Prostate gland (tissue), 2 donors: ENCODE data around the gene CCT3.

Source experiments
- POLR2A ChIP-seq: fragments of 450-650 bp; IDR thresholded peaks from one replicate; pipeline ENCODE4 v1.6.1; 2016; ENCODE audit warnings: antibody characterized with exemption, mild to moderate bottlenecking
- TF ChIP-seq, protein P1 (sequence below), 4 experiments: fragments of 200-600 bp in 2 of 4; fragments of 450-650 bp in 2 of 4; sonication (generic) in 2 of 4; IDR thresholded peaks; 1 replicate in 3 of 4; 2 replicates in 1 of 4; pipeline ENCODE4 v1.5.1; 2016 to 2019; ENCODE audit warnings: antibody characterized with exemption in 4 of 4, mild to moderate bottlenecking in 2 of 4, moderate library complexity in 2 of 4

DNA sequence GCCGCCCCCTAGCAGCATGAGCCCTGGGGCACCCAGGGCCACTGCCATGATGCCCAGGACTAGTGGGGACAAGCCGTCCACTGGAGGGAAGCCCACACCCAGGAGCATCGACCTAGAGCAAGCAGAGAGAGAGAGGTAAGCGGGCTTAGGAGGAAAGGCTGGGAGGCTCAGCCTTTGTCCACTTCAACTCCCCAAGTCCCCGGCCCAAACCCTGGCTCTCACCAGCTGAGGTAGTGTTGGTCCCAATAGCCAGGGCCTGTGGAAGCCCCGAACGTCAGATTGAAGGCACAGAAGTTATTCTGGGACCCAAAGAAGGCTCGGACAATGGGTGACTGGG lies 45.0 kb downstream of the CCT3 start:
- TF ChIP-seq, protein P1, sequence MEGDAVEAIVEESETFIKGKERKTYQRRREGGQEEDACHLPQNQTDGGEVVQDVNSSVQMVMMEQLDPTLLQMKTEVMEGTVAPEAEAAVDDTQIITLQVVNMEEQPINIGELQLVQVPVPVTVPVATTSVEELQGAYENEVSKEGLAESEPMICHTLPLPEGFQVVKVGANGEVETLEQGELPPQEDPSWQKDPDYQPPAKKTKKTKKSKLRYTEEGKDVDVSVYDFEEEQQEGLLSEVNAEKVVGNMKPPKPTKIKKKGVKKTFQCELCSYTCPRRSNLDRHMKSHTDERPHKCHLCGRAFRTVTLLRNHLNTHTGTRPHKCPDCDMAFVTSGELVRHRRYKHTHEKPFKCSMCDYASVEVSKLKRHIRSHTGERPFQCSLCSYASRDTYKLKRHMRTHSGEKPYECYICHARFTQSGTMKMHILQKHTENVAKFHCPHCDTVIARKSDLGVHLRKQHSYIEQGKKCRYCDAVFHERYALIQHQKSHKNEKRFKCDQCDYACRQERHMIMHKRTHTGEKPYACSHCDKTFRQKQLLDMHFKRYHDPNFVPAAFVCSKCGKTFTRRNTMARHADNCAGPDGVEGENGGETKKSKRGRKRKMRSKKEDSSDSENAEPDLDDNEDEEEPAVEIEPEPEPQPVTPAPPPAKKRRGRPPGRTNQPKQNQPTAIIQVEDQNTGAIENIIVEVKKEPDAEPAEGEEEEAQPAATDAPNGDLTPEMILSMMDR (IDR thresholded peaks at IDR 0.05) = no peak
- TF ChIP-seq POLR2A = no peak
